ENCODE data around the gene ABCC2.

- TF ChIP-seq EZH2phosphoT487 (IDR thresholded peaks at IDR 0.05; ENCODE audit: low read length), result no peak
- no peak for TF ChIP-seq CTCF (IDR thresholded peaks at IDR 0.05; ENCODE audit: low read length)
- TF ChIP-seq EZH2 (optimal IDR thresholded peaks at IDR 0.05; ENCODE audit: low read depth, low read length), result no peak
Observed at GRCh38 chr10:99809481-99809880, 27.0 kb downstream of the ABCC2 start.

Data from MM.1S (cell line).